Suprapubic skin (tissue), 4 donors: ENCODE results near the gene HTRA2. TPM values are rescaled to one million over a fixed set of nuclear protein-coding genes. Genes with fewer than 3 reads are reported as not detected.

Experiments used
- DNase-seq, 2 donors: peaks; one replicate each; pipeline ENCODE4 v3.0.0-alpha.2; 2019; ENCODE audit warnings: low spot score in 2 of 2
- H3K27ac ChIP-seq: fragments of 200-600 bp; sonication (generic); one replicate; pipeline ENCODE4 v1.5.1; 2019
- H3K27me3 ChIP-seq: fragments of 200-600 bp; sonication (generic); one replicate; pipeline ENCODE4 v1.5.1; 2019
- H3K36me3 ChIP-seq: fragments of 200-600 bp; sonication (generic); one replicate; pipeline ENCODE4 v1.5.1; 2019
- H3K4me1 ChIP-seq: fragments of 200-600 bp; sonication (generic); one replicate; pipeline ENCODE4 v1.5.1; 2019
- H3K4me3 ChIP-seq: fragments of 200-600 bp; sonication (generic); one replicate; pipeline ENCODE4 v1.5.1; 2019; ENCODE audit warnings: mild to moderate bottlenecking
- H3K9me3 ChIP-seq: fragments of 200-600 bp; sonication (generic); one replicate; pipeline ENCODE4 v1.5.1; 2019
- EP300 ChIP-seq: sonication (generic); formaldehyde crosslinking; IDR thresholded peaks from one replicate; pipeline ENCODE4 v1.6.1; 2017; ENCODE audit warnings: antibody characterized with exemption
- POLR2A ChIP-seq, 2 donors: fragments of 450-650 bp; IDR thresholded peaks; one replicate each; pipeline ENCODE4 v1.6.1; 2017; ENCODE audit warnings: antibody characterized with exemption in 2 of 2, mild to moderate bottlenecking in 2 of 2, moderate library complexity in 2 of 2
- POLR2AphosphoS5 ChIP-seq, 3 donors: sonication (generic); formaldehyde crosslinking; IDR thresholded peaks; one replicate each; pipeline ENCODE4 v1.6.1; 2017; ENCODE audit warnings: antibody characterized with exemption in 3 of 3
- WGBS: methylation state at CpG from one replicate; pipeline ENCODE4 v1.1.5; 2018; 5-methylcytosine and 5-hydroxymethylcytosine counted together
- total RNA-seq, 4 donors: library from RNA; depleted of rRNA; stranded (reverse); fragments of >200 nt; gene quantifications; one replicate each; pipeline ENCODE4 v1.1.0, GENCODE V29; 2016
- TF ChIP-seq, protein P1 (sequence below), 2 donors: fragments of 200-600 bp in 1 of 2; fragments of 450-650 bp in 1 of 2; sonication (generic) in 1 of 2; IDR thresholded peaks; one replicate each; pipeline ENCODE4 v1.5.1; 2016 to 2019; ENCODE audit warnings: antibody characterized with exemption in 2 of 2, mild to moderate bottlenecking in 1 of 2, moderate library complexity in 1 of 2

The HTRA2 gene
- total RNA-seq, 4 donors from 2014 or later = 23.7 to 31.2 (median 27.1) TPM

DNA sequence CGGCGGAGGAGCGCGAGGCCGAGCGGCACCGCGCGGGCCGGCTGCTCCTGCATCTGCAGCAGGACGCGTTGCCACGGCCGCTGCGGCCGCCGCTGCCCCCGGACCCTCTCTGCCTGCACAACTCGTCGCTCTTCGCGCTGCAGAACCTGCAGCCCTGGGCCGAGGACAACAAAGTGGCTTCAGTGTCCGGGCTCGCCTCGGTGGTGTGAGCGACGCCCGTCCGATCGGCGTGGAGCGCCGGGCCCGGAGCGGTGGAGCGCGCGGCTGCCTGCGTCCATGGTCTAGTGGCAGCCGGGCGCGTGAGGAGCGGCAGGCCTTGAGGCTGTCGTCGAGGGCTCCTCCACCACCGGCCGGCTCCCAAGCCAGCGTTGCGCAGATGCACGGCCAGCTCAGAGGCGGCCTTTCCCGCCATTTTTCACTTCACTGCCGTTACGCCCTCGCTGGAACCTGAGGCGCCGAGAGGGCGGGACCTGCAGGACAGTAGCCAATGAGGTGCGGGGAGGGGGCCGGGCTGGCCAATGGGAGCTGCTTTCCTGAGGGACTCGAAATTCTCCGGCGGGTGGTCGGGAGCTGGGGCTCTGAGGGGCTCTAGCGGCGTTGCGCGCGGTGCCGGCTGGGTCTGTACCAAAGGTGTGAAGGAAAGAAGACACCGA, 13.6 kb upstream of the HTRA2 start:
- DNase-seq = peak in 1 of 2 donors; percentile 75
- peak overlapping the region; percentile 45 for H3K4me3 ChIP-seq
- H3K36me3 ChIP-seq = no peaks in the 10 kb centered on the region
- peaks cover 37% of the 10 kb centered on the region for H3K4me1 ChIP-seq
- TF ChIP-seq EP300 (no peak), POLR2A (IDR thresholded peaks at IDR 0.05) (no peak), POLR2AphosphoS5 (IDR thresholded peaks at IDR 0.05) (no peak)
- TF ChIP-seq, protein P1, sequence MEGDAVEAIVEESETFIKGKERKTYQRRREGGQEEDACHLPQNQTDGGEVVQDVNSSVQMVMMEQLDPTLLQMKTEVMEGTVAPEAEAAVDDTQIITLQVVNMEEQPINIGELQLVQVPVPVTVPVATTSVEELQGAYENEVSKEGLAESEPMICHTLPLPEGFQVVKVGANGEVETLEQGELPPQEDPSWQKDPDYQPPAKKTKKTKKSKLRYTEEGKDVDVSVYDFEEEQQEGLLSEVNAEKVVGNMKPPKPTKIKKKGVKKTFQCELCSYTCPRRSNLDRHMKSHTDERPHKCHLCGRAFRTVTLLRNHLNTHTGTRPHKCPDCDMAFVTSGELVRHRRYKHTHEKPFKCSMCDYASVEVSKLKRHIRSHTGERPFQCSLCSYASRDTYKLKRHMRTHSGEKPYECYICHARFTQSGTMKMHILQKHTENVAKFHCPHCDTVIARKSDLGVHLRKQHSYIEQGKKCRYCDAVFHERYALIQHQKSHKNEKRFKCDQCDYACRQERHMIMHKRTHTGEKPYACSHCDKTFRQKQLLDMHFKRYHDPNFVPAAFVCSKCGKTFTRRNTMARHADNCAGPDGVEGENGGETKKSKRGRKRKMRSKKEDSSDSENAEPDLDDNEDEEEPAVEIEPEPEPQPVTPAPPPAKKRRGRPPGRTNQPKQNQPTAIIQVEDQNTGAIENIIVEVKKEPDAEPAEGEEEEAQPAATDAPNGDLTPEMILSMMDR (IDR thresholded peaks at IDR 0.05) = no peak
- no peaks in the 10 kb centered on the region for H3K9me3 ChIP-seq
- H3K27ac ChIP-seq = no peak overlapping the region
- WGBS = 9% methylated on average over 61 of the region's 72 CpGs
- peaks cover 99% of the 10 kb centered on the region for H3K27me3 ChIP-seq

DNA sequence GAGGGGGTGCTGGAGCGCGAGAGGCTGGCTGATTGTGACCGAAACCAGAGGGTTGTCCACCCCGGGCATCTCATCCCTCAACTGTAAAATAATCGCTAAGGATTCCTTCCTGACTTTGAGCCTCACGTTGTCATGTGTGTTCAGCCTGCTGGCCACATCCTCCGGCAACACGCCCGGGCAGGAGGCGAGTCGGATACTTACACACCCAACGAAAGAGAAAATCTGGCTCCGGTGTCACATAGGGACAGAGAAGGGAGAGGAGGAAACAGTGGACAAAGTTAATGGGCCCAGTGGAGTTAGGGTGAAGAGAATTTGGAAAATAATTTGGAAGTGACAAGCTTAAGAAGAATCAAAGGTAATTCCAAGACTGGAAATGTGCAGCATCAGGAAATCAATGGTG, 13.1 kb upstream of the HTRA2 start:
- Histone ChIP-seq H3K4me1 (peaks cover 37% of the 10 kb centered on the region), H3K9me3 (no peaks in the 10 kb centered on the region), H3K36me3 (no peaks in the 10 kb centered on the region), H3K4me3 (peak overlapping the region; percentile 45), H3K27ac (no peak overlapping the region), H3K27me3 (peaks cover 94% of the 10 kb centered on the region)
- DNase-seq = no peak
- 68% methylated on average over 13 of the region's 13 CpGs for whole genome bisulfite sequencing
- TF ChIP-seq POLR2A (IDR thresholded peaks at IDR 0.05) (no peak), POLR2AphosphoS5 (IDR thresholded peaks at IDR 0.05) (no peak), EP300 (no peak)
- TF ChIP-seq, protein P1 (IDR thresholded peaks at IDR 0.05) = no peak

DNA sequence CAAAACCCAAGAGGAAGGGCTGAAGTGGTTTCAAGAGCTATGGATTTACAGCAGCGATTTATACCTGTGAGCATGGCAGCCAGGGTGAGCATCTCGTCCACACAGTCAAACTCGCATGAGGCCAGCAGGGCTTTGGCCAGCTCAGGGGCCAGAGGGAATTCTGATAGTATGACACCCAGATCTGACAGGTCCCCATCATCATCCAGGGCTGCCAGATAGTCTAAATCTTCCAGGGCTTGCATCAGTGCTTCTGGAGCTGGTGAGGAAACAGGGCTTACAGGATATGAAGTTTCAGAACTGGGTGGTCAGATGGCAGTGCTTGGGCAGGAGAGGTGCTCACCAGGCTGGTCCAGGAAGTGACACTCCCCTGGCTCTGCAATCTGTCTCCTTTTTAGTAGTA, 7.2 kb upstream of the HTRA2 start:
- 88% methylated on average over 3 of the region's 3 CpGs for WGBS

DNA sequence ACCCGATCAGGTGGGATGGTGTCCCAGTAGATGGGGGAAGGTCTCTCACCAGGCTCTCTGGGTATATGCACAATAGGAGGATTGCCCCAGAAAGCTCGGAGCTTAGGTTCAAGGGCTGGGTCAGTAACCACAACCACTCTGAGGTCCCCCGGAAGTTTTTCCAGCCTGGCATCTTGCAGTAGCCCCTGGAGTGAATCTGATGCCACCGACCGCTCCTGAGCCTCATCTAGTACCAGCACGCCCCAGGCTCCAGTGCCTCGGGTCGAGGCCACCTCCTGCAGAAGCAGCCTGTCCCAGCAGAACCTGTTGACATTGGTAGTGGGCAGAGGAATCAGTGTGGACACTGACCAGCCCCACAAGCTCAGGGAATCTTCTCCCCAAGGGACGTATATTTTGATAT, 5.7 kb upstream of the HTRA2 start:
- peaks cover 29% of the 10 kb centered on the region for H3K36me3 ChIP-seq
- H3K27ac ChIP-seq = no peak overlapping the region
- H3K9me3 ChIP-seq = no peaks in the 10 kb centered on the region
- WGBS = 85% methylated on average over 8 of the region's 9 CpGs
- no peak for DNase-seq
- H3K4me3 ChIP-seq = no peak overlapping the region
- peaks cover 20% of the 10 kb centered on the region for H3K27me3 ChIP-seq
- H3K4me1 ChIP-seq = peaks cover 19% of the 10 kb centered on the region
- no peak for TF ChIP-seq POLR2AphosphoS5 (IDR thresholded peaks at IDR 0.05)

More for the DNA sequence above, 7.2 kb upstream of the HTRA2 start:
- Histone ChIP-seq H3K4me1 (peaks cover 5% of the 10 kb centered on the region), H3K4me3 (no peak overlapping the region), H3K36me3 (peaks cover 21% of the 10 kb centered on the region), H3K9me3 (no peaks in the 10 kb centered on the region), H3K27me3 (peaks cover 35% of the 10 kb centered on the region), H3K27ac (no peak overlapping the region)
- no peak for DNase-seq
- TF ChIP-seq, protein P1 (IDR thresholded peaks at IDR 0.05) = no peak
- TF ChIP-seq EP300 (no peak), POLR2A (IDR thresholded peaks at IDR 0.05) (no peak), POLR2AphosphoS5 (IDR thresholded peaks at IDR 0.05) (no peak)

DNA sequence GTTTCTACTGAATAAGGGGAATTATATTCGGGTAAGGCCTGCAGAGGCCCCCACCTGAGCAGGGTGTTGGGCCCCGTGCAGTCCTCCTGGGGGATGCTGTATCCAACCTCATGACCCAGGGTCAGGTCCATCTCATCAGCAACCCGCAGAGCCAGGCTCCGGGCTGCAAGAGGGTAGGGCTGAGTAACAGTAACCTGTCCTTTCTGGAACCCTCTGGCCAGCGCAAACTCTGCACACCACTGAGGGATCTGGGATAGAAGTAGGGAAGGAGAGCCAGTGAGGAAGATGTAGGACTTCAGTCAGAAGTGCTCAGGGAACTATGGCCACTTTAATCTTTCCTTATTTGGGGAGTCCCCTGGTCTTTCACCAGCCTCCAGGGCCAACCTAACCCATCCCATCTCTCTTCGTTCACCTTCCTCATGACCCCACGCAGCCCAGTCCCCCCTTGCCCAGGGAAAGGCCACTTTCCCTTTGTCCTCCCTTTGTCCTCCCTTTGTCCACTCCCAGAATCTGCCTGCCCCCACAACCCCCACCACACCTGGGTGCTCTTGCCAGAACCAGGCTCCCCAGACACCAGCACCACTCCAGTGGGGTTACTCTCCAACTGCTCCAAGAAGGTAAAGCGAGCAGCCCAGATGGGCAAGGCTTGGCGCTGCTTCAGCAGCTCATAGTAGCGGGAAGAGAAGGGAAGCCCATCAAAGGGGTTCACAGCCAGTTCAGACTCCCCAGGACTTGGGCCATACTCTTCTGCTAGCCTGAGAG, 4.6 kb upstream of the HTRA2 start:
- no peak for TF ChIP-seq POLR2A (IDR thresholded peaks at IDR 0.05)
- no peak for TF ChIP-seq EP300
- TF ChIP-seq, protein P1 (IDR thresholded peaks at IDR 0.05) = no peak
- no peak for TF ChIP-seq POLR2AphosphoS5 (IDR thresholded peaks at IDR 0.05)
- no peaks in the 10 kb centered on the region for H3K9me3 ChIP-seq
- H3K4me3 ChIP-seq = no peak overlapping the region
- peaks cover 21% of the 10 kb centered on the region for H3K4me1 ChIP-seq
- no peak overlapping the region for H3K27ac ChIP-seq
- H3K27me3 ChIP-seq = peaks cover 9% of the 10 kb centered on the region
- DNase-seq = no peak
- H3K36me3 ChIP-seq = peaks cover 29% of the 10 kb centered on the region
- WGBS = 96% methylated on average over 10 of the region's 10 CpGs
